HG03039 (cell line): ENCODE data around the gene CYTH2.
"Not testable (repeated sequence)": the region's sequence is repeated elsewhere in the genome, so short reads cannot be mapped to it uniquely, and the experiment has no call there.

ENCODE experiments used
- ATAC-seq: cut with Tn5 transposase; IDR thresholded peaks from one replicate; pipeline ENCODE4 v1.9.1; 2021; ENCODE audit warnings: mild to moderate bottlenecking, moderate library complexity; ENCODE audit not compliant: unreplicated experiment

Gene CYTH2

DNA sequence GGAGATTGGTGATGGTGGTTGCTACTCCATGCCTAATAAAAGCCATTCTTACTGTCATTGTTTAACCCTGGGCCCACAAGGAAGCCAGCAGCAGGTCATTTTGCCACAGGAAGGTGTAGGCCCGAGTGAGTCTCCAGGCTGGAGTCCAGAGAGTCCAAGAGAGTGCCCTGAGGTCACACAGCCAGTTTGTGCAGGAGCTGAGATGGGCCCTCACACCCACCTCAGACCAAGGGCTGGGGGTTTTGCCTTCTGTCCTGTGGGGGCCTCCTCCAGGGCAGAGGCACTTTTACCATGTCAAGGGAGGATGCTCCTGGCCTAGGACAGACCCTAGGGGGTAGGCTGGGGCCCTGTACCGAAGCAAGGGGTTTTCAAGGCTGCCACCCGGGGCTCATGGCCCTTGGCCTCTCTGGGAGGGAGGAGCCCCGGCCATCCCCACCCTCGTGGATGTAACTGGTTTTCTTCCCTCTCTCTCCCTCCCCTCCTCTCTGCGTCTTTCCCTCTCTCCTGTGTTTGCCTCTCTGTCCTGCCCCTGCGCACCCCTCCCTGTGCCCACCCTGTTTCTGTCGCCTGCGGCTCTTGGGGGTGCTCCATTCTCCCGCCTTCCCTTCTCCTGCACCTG is 8.0 kb downstream of the CYTH2 start:
- no peak for ATAC-seq

DNA sequence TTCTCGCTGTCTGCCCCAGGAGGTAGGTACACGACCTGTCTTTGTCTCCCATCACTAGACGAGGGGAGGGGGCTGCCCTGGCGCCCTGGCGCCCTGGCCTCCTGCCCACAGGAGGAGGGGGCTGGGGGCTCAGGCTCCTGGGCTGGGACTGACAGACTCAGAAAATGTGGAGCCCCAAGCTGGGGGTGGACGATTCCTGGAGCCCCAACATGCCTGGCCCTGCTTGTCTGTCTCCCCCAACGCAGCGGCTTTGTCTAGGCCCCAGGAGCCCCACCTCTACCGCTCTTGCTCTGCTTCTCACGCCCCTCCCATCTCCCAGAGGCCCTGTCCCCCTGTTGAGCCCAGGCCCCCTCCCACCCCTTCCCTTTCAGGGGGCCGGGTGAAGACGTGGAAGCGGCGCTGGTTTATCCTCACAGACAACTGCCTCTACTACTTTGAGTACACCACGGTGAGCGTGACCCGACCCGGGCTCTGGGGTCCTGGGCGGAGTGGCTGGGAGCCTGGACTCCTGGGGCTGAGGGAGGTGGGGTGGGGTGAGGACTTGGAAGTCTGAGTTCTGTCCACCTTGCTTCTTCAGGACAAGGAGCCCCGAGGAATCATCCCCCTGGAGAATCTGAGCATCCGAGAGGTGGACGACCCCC is 8.6 kb downstream of the CYTH2 start:
- no peak for ATAC-seq

DNA sequence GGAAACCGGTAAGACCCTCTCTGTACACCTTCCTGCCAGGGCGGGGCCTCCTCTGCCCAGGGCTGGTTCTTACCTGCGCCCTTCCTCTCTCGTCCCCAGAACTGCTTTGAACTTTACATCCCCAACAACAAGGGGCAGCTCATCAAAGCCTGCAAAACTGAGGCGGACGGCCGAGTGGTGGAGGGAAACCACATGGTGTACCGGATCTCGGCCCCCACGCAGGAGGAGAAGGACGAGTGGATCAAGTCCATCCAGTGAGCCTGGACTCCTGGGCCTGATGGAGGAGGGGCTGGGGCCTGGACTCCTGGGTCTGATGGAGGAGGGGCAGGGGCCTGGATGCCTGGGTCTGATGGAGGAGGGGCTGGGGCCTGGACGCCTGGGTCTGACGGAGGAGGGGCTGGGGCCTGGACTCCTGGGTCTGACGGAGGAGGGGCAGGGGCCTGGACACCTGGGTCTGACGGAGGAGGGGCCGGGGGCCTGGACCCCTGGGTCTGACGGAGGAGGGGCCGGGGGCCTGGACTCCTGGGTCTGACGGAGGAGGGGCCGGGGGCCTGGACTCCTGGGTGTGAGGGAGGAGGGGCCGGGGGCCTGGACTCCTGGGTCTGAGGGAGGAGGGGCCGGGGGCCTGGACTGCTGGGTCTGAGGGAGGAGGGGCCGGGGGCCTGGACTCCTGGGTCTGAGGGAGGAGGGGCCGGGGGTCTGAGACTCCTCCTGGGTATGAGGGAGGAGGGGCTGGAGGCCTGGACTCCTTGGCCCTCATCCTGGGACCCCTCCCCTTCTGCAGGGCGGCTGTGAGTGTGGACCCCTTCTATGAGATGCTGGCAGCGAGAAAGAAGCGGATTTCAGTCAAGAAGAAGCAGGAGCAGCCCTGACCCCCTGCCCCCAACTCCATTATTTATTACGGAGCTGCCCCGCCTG is 9.4 kb downstream of the CYTH2 start:
- no peak for ATAC-seq

DNA sequence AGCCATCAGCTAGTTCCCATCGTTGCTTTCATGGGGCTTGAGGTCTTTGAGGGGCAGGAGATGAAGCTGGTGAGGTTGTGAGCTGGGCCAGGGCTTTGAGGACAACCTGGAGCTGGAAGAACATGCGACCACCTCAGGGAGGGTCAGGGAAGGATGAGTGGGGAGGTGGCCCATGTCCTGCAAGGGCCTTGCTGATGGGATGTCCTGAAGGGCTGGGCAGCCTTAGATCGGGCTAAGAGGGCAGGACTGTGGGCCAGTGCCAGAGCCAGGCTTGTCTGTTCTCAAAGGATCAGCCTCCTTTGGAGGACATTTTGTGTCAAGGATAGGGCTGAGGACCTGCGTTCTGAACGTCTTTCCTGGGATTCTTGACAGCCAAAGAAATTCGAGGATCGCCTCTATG is 10.5 kb downstream of the CYTH2 start:
- ATAC-seq, result no peak

DNA sequence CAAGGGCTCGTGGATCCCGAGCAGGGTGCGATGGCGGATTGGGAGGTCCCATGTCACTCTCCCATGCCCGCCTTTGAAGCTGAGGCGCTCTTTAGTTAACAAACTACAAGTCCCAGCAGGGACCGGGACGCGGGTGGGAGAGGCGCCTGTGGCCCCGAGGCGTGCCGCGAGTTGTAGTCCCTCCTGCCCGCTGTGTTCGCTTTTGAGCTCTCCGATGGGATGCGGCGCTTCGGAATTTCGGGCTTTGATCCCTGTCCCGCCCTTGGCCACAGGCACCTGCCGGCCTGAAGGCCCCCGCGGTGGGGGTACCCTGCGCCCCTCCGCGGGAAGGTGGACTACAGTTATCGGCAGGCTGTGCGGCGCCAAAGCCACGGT is 11.0 kb downstream of the CYTH2 start:
- ATAC-seq, result no peak

DNA sequence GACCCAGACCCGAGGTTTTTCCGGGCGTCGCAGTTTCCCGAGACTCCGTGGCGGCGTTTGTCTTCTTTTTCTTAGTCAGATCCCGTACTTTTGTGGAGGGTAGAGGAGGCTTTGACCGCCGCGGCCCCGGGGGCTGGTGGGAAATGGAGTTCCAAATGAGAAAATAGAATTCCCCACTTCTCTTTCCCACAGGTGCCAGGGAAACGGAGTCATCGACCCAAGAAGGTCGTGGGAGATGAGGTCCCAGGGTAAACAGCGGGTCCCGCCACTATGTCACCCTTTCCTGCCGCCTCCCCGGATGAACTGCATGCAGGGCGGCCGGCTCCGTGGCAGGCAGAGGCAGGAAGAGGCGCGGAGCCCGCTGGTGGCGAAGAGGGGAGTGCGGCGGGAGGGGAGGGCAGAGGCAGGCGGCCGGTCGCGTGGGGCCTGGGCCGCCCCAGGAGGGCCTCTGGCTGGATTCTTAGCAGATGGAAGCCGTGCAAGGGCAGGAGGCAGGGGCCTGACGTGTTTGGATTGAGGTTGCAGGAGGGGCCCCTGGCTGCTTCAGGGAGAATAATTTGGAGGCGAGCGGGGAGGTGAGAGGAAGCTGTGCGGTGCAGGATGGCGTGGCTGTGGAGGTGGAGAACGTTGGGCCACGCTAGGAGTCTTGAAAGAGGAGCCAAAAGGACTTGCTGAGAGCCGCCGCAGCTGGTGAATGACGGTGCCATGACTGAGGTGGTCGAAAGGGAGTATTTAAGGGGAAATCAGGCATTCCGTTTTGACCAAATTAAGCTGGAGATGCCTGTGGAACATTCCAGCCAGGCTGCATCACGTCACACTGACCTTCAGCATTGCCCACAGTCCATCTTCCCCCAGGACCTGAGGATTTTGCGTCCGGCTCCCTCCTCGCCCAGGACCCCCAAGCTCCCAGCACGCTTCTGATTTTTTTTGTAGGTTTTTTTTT is 11.7 kb downstream of the CYTH2 start:
- no peak for ATAC-seq

DNA sequence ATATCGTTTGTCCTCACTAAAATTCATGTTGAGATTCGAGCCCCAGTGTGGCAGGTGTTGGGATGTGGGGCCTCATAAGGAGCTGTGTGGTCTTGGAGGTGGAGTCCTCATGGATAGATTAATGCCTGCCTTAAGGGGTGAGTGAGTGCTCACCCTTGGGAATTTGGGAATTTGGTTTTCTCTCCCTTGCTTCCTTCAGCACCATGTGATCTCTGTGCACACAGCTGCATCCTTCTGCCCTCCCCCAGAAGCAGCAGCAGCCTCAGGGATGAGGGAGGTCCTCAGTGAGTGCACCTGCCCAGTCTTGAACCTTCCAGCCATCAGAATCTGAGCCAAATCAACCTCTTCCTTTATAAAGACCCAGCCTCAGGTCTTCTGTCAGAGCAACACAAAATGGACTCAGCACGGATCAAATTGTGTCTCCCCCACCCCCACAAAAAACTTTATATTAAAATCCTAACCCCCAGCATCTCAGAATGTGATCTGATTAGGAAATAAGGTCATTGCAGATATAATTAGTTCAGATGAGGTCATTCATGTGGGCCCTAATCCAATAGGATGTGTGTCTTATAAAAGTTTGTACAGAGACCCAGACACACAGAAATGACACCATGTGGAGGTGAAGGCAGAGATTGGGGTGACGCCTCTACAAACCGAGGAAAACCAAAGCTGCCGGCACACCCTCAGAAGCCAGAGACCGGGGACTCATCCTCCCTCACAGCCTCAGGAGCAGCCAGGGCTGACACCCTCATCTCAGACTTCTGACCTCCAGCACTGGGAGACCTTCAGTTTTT is 12.9 kb downstream of the CYTH2 start:
- ATAC-seq, result no peak

DNA sequence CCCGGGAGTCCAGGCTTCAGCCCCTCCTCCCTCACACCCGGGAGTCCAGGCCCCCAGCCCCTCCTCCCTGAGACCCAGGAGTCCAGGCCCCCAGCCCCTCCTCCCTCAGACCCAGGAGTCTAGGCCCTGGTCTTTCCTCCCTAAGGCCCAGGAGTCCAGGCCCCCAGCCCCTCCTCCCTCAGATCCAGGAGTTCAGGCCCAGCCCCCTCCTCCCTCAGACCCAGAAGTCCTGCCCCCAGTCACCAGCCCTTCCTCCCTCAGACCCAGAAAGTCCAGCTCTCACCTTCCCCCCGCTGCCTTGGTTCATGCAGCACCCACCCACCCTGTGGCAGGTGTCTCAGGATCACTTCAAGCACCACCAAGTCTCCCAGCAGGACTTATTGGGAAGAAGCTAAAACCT is 14.1 kb downstream of the CYTH2 start:
- no peak for ATAC-seq

DNA sequence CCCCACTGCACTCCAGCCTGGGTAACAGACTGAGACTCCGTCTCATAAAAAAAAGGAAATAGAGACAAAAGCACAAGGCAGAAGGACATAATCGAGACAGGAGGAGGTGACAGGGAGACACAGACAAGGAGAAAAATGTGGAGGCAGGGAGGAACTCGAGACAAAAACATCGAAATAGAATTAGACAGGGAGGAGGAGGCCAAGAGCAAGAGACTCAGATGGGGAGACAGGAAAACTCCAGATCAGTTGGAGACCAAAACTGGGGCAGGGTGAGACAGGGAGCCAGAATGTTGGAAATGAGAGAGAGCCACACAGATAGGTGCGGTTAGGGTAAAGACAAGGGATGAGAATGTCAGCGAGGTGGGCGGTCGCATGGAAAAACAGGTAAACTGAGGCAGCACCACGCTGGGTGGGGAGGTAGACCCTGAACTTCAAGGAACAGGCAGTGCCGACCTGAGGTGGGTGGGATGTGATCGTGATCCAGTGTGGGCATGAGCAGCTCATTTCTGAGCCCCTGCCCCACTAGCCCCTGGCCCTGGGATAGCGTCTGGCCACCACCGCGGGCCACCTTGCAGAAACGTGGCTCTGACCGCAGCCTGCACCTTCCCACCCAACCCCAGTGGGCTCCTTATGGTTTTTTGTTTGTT is 15.2 kb downstream of the CYTH2 start:
- no peak for ATAC-seq

DNA sequence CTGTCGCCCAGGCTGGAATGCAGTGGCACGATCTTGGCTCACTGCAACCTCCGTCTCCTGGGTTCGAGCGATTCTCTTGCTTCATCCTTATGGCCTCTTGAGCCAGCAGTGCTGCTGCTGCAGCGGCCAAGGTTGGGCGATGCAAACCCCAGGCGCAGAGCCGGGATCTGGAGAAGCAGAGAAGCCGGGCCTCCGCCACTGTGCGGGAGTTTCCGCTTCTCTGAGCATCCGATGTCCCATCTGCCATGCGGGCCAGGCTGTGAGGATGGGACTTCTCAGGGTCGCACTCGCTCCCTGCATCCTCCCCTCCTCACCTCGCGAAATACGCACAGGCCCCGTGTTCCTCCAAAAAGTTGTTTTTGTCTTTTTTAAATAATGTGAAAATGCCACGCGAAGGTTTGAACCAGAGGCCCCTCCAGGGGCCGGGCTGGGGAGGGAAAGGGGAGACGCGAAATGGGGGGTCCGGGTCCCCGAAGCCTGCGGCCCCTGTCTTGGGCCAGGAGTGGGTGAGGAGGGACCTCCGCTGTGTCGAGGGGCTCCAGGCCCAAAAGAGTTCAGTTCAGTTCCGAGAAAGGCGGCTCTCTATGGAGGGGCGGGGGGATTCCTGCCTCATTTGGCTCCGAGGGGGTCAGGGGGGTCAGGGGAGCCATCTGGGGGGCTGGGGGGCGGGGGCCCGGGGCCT is 15.9 kb downstream of the CYTH2 start:
- ATAC-seq, result no peak

DNA sequence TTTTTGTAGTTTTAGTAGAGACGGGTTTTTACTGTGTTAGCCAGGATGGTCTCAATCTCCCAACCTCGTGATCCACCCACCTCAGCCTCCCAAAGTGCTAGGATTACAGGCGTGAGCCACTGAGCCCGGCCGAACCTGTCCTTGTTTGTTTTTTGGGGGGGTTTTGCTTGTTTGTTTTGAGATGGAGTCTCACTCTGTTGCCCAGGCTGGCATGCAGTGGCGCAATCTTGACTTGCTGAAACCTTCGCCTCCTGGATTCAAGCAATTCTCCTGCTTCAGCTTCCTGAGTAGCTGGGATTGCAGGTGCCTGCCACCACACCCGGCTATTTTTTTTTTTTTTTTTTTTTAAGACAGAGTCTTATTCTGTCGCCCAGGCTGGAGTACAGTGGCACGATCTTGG is 17.5 kb downstream of the CYTH2 start:
- not testable (repeated sequence) for ATAC-seq

DNA sequence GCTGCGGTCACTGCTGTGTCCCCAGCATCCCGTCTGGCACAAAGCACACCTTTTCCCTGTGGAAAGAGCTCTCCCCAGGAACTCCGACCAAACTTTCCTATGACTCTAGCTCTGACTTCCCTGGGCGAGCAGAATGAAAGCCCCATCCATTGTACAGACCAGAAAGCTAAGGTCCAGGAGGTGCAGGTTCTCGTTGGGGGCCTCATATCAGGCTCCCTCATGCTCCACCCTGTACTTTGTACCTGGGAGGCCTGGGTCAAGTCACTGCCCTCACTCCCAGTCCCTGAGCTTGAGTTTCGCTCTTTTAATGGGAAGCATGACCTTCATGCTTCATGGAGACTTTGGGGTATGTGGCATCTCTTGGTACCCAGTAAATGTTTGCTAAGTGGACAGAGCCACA is 18.4 kb downstream of the CYTH2 start:
- ATAC-seq, result no peak

DNA sequence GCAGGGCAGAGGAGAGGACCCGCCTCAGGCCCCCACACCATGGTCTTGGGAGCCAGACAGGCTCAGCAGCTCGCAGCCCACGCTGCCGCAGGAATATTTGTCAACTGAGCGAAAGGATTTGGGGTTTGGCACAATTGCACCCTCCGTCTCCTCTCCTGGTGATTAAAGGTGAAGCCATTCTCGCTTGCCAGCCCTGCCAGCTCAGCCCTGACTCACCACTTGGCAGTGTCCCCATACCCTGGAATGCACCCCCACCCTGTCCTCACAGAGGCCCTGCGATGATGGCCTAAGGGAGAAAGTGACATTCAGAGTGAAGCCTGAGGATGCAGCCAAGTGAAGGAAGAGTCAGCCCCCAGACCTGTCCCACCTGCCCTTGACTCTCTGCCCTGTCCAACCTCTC is 18.8 kb downstream of the CYTH2 start:
- ATAC-seq, result no peak

DNA sequence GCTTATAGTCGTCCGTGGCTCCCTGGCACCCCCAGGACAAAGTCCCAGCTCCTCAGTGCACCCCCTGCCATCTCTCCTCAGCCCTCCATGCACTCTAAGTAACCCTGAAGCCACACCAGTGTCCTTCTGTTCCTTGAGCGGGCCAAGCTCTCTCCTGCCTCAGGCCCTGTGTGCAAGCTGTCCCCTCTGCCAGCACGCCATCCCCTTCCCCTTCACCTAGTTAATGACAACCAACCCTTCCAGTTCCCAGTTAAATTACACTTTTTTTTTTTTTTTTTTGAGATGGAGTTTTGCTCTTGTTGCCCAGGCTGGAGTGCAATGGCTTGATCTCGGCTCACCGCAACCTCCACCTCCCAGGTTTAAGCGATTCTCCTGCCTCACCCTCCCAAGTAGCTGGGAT is 19.3 kb downstream of the CYTH2 start:
- ATAC-seq, result not testable (repeated sequence)

DNA sequence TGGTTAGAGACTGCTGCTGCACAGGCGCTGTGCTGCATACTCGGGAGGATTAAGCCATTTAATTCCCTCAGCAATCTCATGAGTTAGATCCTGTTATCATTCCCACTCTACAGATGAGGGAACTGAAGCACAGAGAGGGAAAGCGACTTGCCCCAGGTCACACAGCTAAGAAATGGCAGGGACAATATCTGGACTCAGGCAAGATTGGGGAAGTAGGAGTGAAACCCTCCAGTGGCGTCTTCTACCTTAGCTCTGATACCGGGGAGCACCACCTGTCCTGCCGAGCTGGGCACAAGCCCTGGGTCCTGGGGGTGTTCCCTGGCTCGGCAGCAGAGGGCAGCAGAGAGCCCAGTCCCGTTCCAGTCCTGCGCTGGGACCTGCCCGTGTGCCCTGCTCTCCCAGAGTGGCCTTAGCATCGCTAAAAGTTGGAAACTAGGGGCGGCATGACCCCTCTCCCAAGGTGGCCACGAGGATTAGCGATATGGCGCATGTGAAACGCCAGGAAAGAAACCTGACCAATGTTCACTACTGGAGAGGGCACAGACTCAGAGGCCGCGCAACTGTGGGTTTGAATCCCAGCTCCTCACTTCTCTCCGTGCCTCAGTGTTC is 20.5 kb downstream of the CYTH2 start:
- no peak for ATAC-seq

DNA sequence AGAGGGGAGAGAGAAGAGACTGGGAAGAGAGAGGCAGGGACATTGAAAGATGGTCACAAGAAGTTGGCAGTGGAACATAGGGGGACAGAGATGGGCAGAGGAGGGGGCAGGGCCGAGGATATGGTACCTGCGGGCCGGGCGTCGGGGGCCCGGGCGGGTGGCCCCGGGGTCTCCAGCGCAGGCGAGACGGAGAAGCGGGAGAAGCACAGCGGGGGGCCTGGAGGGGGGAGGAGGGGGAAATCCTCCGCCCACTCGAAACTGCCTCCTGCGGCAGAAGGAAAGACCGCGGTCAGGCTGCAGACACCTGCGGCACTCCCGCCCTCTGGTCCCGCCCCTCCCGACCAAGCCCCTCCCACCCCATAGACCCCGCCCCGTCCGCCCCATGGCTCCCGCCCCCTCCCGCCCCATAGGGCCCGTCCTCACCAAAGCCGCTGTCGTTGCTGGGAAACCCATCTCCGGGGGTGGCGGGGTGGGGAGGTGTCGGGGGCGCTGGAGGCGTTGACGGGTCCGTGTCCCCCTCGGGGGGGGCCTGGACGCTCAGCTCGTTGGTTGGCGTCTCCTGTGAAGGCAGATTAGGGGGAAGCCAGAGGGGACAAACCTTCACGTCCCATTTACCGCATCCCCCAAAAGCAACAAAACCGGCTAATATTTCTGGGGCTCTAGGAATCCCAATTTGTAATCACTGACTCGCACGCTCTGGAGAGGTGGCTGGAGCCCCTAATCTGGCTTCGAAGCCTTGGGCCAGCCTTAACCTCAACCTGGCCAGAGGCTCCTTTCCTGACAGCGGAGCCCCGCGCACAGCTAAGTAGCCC is 22.0 kb downstream of the CYTH2 start:
- no peak for ATAC-seq

DNA sequence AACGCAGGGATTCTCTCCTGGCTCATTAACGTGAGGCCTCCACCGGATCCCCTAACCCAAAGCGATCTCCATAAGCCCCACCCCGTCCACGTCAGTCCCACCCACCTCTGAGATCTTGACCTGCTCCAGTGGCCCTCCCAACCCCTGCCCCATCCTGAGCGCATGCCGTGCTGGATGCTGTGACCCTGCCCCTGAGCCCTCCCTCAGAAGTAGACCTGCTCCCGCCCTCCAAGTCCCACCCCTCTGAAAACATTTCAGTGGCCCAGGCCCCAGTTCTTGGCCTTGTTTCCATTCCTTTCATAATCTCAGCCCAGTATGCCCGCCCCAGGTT is 22.6 kb downstream of the CYTH2 start:
- ATAC-seq, result no peak
